Measurements from ENCODE around the gene MAGED4. TPM values are rescaled to one million over a fixed set of nuclear protein-coding genes. Genes with fewer than 3 reads are reported as not detected.
"Not testable (repeated sequence)": the region's sequence is repeated elsewhere in the genome, so short reads cannot be mapped to it uniquely, and the experiment has no call there.

Gene MAGED4
- 91.4 TPM for polyA plus RNA-seq (2013, experiment 1 of 2; ENCODE audit: insufficient read length)
- 95.1 TPM for polyA plus RNA-seq (2013, experiment 2 of 2; ENCODE audit: insufficient read length)

GRCh38 chrX:52184440-52185077, at the start of gene MAGED4:
Gene MAGED4, plus strand, starts transcription at chrX:52184888. Its CDS starts 1,035 bp downstream, at chrX:52185923.
- not testable (repeated sequence) for DNase-seq

- DNase-seq = no peak
These were observed 45.7 kb upstream of the MAGED4 start for GRCh38 chrX:52138830-52139544.

DNA sequence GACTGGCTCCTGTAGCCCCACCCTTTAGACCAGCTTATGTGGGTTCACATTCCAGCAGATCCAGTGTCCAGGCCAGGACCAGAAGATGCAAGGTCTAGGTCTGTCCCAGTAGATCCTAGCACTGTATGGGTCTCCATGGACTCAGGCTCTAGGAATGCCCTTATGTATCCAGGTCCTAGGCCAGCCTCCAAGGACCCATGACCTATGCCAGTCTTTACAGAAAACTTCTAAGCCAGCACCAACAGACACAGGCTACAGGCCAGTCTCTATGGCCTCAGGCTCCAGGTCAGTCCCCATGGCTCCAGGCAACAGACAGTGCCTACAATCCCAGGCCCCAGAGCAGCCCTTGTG, 45.2 kb upstream of the MAGED4 start:
- DNase-seq = no peak

DNA sequence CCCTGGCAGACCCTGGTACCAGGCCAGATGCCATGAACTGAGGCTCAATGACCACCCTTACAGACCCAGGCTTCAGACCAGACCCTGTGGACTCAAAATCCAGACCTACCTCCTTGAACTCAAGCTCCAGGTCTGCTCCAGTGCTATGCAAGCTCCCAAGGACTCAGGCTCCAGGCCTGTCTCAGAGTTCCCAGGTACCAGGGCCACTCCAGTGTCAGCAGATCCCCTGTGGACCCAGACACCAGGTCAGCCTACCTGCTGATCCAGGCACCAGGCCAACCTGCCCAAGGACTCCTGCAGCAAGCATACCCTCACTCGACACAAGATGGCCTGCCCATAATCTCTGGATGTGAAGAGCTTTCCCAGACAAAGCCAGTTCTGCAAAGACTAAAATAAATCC, 44.7 kb upstream of the MAGED4 start:
- DNase-seq = no peak

DNA sequence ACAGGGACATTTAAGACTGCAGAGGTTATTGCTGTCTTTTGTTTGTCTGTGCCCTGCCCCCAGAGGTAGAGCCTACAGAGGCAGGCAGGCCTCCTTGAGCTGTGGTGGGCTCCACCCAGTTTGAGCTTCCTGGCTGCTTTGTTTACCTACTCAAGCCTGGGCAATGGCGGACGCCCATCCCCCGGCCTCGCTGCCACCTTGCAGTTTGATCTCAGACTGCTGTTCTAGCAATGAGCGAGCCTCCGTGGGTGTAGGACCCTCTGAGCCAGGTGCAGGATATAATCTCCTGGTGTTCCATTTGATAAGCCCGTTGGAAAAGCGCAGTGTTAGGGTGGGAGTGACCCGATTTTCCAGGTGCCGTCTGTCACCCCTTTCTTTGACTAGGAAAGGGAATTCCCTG, 34.0 kb upstream of the MAGED4 start:
- DNase-seq = not testable (repeated sequence)

DNA sequence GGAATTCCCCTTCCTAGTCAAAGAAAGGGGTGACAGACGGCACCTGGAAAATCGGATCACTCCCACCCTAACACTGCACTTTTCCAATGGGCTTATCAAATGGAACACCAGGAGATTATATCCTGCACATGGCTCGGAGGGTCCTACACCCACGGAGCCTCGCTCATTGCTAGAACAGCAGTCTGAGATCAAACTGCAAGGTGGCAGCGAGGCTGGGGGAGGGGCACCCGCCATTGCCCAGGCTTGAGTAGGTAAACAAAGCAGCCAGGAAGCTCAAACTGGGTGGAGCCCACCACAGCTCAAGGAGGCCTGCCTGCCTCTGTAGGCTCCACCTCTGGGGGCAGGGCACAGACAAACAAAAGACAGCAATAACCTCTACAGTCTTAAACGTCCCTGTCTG, 24.5 kb upstream of the MAGED4 start:
- not testable (repeated sequence) for DNase-seq

GRCh38 chrX:52166840-52167239, 17.8 kb upstream of the MAGED4 start:
- no peak for DNase-seq

- DNase-seq = not testable (repeated sequence)
These were observed 13.6 kb upstream of the MAGED4 start for GRCh38 chrX:52171055-52171454.

- not testable (repeated sequence) for DNase-seq
These were observed 378 bp downstream of the MAGED4 start for GRCh38 chrX:52185078-52185453.

DNA sequence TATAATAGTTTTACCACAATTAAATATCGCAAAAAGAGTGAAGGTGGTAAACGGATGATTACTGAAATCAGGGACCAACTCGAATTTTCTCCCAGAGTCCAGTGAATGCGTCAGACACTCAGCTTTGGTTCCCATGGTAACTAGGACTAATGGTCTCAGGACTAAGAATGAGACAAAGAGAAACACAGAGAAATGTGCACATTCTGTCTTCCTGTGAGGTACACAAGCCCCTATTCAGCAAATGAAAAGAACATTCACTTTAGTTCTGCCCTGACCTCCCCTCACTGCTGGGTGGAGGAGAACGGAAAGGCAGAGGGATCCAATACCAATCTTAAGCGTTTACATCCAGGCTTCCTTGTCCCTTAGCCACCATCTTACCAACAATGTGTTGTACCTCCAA, 26.7 kb downstream of the MAGED4 start:
- not testable (repeated sequence) for DNase-seq

DNA sequence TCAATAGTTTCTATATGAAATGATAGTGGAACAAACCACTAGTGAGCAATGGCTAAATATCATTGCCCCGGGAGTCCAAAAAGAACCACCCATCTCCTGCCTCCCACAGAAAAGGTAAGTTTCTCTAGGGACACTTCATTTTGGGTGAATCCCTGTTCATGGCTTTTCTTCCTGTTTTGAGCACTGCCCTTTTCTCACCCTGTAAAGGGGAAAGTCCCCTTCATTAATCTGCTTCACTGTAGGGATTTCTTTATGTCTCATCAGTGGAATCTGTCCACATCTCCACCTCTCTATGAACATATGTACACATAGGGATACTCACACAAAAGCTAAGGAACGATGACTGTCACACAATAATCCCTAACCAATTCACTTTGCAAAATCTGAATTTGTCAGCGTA, 28.6 kb downstream of the MAGED4 start:
- DNase-seq = no peak

- DNase-seq = no peak
These were observed 31.9 kb downstream of the MAGED4 start for GRCh38 chrX:52216541-52216940.

DNA sequence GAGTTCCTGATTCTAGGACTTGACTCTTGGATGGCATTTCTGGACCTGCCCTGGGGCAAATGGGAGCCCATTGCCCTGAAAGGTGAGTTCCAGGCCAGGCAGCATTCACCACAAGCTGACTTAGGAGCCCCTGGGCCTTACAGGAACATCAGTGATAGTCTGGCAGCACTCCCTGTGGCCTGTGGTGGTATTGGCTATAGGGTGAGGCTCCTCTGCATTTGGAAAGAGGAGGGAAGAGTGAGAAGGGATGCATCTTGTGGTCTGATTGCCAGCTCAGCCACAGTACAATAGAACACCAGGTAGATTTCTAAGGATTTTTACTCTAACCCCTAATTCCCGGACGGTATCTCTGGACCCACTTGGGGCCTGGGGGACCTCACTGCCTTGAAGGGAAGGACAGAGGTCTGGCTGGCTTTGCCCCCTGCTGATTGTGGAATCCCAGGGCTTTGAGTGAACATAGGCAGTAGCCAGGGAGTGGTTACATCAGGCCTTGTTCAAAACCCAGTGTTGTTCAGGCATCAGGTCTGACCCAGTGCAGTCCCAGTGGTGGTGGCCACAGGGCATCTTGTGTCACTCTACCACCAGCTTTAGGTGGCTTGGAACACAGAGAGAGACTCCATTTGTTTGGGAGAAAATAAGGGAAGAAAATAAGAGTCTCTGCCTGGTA, 32.9 kb downstream of the MAGED4 start:
- DNase-seq = no peak

DNA sequence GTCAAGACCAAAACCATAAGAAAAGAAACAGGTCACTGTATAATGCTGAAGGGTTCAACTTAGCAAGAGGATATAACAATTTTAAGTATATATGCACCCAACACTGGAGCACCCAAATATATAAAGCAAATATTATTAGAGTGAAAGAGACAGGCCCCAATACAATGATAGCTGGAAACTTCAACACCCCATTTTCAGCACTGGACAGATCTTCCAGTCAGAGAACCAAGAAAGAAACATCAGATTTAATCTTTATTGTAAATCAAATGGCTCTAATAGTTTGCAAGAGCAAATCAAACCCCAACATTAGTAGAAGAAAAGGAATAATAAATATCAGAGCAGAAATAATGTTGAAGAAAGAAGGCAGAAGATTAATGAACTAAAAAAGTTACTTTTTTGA, 36.2 kb downstream of the MAGED4 start:
- DNase-seq = no peak
